H1 (cell line): ENCODE data around the gene UROC1. TPM values are rescaled to one million over a fixed set of nuclear protein-coding genes. Genes with fewer than 3 reads are reported as not detected.

ENCODE experiments used
- CTCF ChIA-PET: fragments of 300-600 bp; sonication (Branson Sonifier 250); formaldehyde crosslinking; loops from one replicate; lab custom pipeline; 2021; ENCODE audit not compliant: partially characterized antibody; lab: Charles Lee
- POLR2A ChIA-PET: fragments of 300-600 bp; sonication (Branson Sonifier 250); formaldehyde crosslinking; loops from one replicate; lab custom pipeline; 2021; ENCODE audit warnings: inconsistent platforms; ENCODE audit not compliant: partially characterized antibody; lab: Charles Lee
- DNase-seq, 2 experiments: peaks; one replicate each; pipeline versions ENCODE4 v3.0.0 to v3.0.0-alpha.2; 2010 to 2022; ENCODE audit warnings: low spot score in 2 of 2, low read depth in 1 of 2, mixed read lengths in 1 of 2
- FAIRE-seq: peaks from 2 replicates; lab custom pipeline; 2011; peaks lifted over from hg19 to GRCh38; lab: Jason Lieb, UNC
- H2AFZ ChIP-seq: 2 replicates; pipeline ENCODE4 v1.8.1; 2012; ENCODE audit warnings: low read length, inconsistent platforms
- H2AK5ac ChIP-seq: 2 replicates; pipeline ENCODE4 v1.6.1; 2013; ENCODE audit warnings: low read depth, low read length
- H2BK120ac ChIP-seq: replicated peaks from 2 replicates; pipeline ENCODE3; 2013; ENCODE audit warnings: low read depth, low read length, inconsistent platforms
- H2BK12ac ChIP-seq: 2 replicates; pipeline ENCODE4 v1.6.1; 2013; ENCODE audit warnings: low read depth, low read length
- H2BK15ac ChIP-seq: 2 replicates; pipeline ENCODE4 v1.6.1; 2013; ENCODE audit warnings: low read length
- H2BK20ac ChIP-seq: 2 replicates; pipeline ENCODE4 v1.6.1; 2013; ENCODE audit warnings: low read length
- H2BK5ac ChIP-seq: 2 replicates; pipeline ENCODE4 v1.6.1; 2013; ENCODE audit warnings: low read depth, low read length
- H3K14ac ChIP-seq: 2 replicates; pipeline ENCODE4 v1.6.1; 2013; ENCODE audit warnings: inconsistent platforms; ENCODE audit not compliant: insufficient read length
- H3K18ac ChIP-seq: 2 replicates; pipeline ENCODE4 v1.6.1; 2013; ENCODE audit warnings: low read length; ENCODE audit errors: extremely low read depth
- H3K23ac ChIP-seq: 2 replicates; pipeline ENCODE4 v1.6.1; 2013; ENCODE audit warnings: inconsistent platforms; ENCODE audit not compliant: insufficient read length
- H3K23me2 ChIP-seq: 2 replicates; pipeline ENCODE4 v1.6.1; 2013; ENCODE audit warnings: low read depth, low read length
- H3K27ac ChIP-seq: 2 replicates; pipeline ENCODE4 v1.6.1; 2011; ENCODE audit warnings: low read depth, low read length, inconsistent platforms
- H3K27me3 ChIP-seq, 4 experiments: replicated peaks in 1 of 4; 1 replicate in 1 of 4; 2 replicates in 3 of 4; pipeline versions ENCODE4 v1.6.1 to v1.8.1; 2011 to 2013; ENCODE audit warnings: low read length in 3 of 4, mild to moderate bottlenecking in 3 of 4, inconsistent platforms in 2 of 4, mixed read lengths in 2 of 4, moderate library complexity in 1 of 4; ENCODE audit not compliant: control insufficient read depth in 3 of 4, insufficient read depth in 3 of 4; ENCODE audit errors: extremely low read depth in 1 of 4
- H3K36me3 ChIP-seq, 4 experiments: 2 replicates each; pipeline versions ENCODE4 v1.6.1 to v1.8.1; 2011 to 2013; ENCODE audit warnings: mild to moderate bottlenecking in 4 of 4, low read length in 3 of 4, moderate library complexity in 2 of 4, control low read depth in 1 of 4, inconsistent platforms in 1 of 4; ENCODE audit not compliant: insufficient read depth in 4 of 4, control insufficient read depth in 2 of 4
- H3K4ac ChIP-seq: replicated peaks from 2 replicates; pipeline ENCODE3; 2013; ENCODE audit warnings: low read length, low read depth, mixed read lengths, inconsistent platforms; ENCODE audit not compliant: insufficient read length
- H3K4me1 ChIP-seq, 4 experiments: replicated peaks in 1 of 4; 1 replicate in 1 of 4; 2 replicates in 3 of 4; pipeline versions ENCODE4 v1.6.1 to v1.8.1; 2011 to 2013; ENCODE audit warnings: low read length in 3 of 4, inconsistent platforms in 2 of 4, mixed read lengths in 1 of 4; ENCODE audit not compliant: insufficient read depth in 4 of 4, control insufficient read depth in 3 of 4
- H3K4me2 ChIP-seq, 2 experiments: 2 replicates each; pipeline versions ENCODE4 v1.6.1 to v1.8.1; 2011 to 2013; ENCODE audit warnings: low read depth in 2 of 2, low read length in 2 of 2, control low read depth in 1 of 2, inconsistent platforms in 1 of 2, mild to moderate bottlenecking in 1 of 2; ENCODE audit not compliant: insufficient read depth in 1 of 2
- H3K4me3 ChIP-seq, 4 experiments: fragments of 200-600, 300-600 bp in 1 of 4; sonication (generic), shearing (Covaris generic), sonication (Bioruptor Twin) in 1 of 4; 2 replicates each; pipeline versions ENCODE4 v1.5.1 to v1.8.1; 2011 to 2016; ENCODE audit warnings: low read length in 4 of 4, low read depth in 3 of 4, control low read depth in 2 of 4, inconsistent platforms in 2 of 4, mild to moderate bottlenecking in 2 of 4, mixed read lengths in 1 of 4, moderate library complexity in 1 of 4; ENCODE audit not compliant: insufficient read depth in 2 of 4; ENCODE audit errors: extremely low read depth in 1 of 4
- H3K56ac ChIP-seq: replicated peaks from 2 replicates; pipeline ENCODE3; 2013; ENCODE audit warnings: low read depth, mild to moderate bottlenecking, mixed read lengths, low read length, inconsistent platforms; ENCODE audit not compliant: insufficient read length
- H3K79me1 ChIP-seq: 2 replicates; pipeline ENCODE4 v1.6.1; 2013; ENCODE audit warnings: low read depth, low read length, control low read depth
- H3K79me2 ChIP-seq, 2 experiments: 2 replicates each; pipeline versions ENCODE4 v1.6.1 to v1.8.1; 2012 to 2013; ENCODE audit warnings: low read length in 2 of 2, mild to moderate bottlenecking in 2 of 2, inconsistent platforms in 1 of 2; ENCODE audit not compliant: insufficient read depth in 2 of 2, control insufficient read depth in 1 of 2
- H3K9ac ChIP-seq, 4 experiments: replicated peaks in 1 of 4; 1 replicate in 1 of 4; 2 replicates in 3 of 4; pipeline versions ENCODE4 v1.6.1 to v1.8.1; 2011 to 2013; ENCODE audit warnings: low read depth in 3 of 4, low read length in 3 of 4, control low read depth in 2 of 4, mild to moderate bottlenecking in 2 of 4, moderate library complexity in 2 of 4, inconsistent platforms in 1 of 4; ENCODE audit errors: extremely low read depth in 1 of 4
- H3K9me3 ChIP-seq, 2 experiments: 2 replicates each; pipeline versions ENCODE4 v1.6.1 to v1.8.1; 2012 to 2013; ENCODE audit warnings: mild to moderate bottlenecking in 2 of 2, moderate library complexity in 2 of 2, control low read depth in 1 of 2, inconsistent platforms in 1 of 2, low read depth in 1 of 2, low read length in 1 of 2, mixed read lengths in 1 of 2; ENCODE audit not compliant: insufficient read depth in 2 of 2
- H4K20me1 ChIP-seq, 2 experiments: replicated peaks in 1 of 2; 2 replicates each; pipeline versions ENCODE3 to v1.8.1; 2011 to 2013; ENCODE audit warnings: inconsistent platforms in 2 of 2, low read length in 2 of 2, mild to moderate bottlenecking in 1 of 2; ENCODE audit not compliant: insufficient read depth in 2 of 2, control insufficient read depth in 1 of 2
- H4K5ac ChIP-seq: 2 replicates; pipeline ENCODE4 v1.6.1; 2013; ENCODE audit warnings: low read length, low read depth, mixed read lengths, inconsistent platforms; ENCODE audit not compliant: insufficient read length
- H4K8ac ChIP-seq: 2 replicates; pipeline ENCODE4 v1.8.0; 2013; ENCODE audit warnings: mild to moderate bottlenecking, moderate library complexity, low read length, inconsistent platforms; ENCODE audit not compliant: insufficient read depth; ENCODE audit errors: extremely low read depth
- H4K91ac ChIP-seq: replicated peaks from 2 replicates; pipeline ENCODE3; 2013; ENCODE audit warnings: low read length, mixed read lengths, inconsistent platforms; ENCODE audit not compliant: insufficient read length
- BCL11A ChIP-seq, 2 experiments: IDR thresholded peaks; one replicate each; pipeline ENCODE4 v1.6.1; 2011; ENCODE audit warnings: low read depth in 2 of 2, low read length in 2 of 2, mild to moderate bottlenecking in 2 of 2
- HDAC6 ChIP-seq: IDR thresholded peaks from one replicate; pipeline ENCODE4 v1.7.1; 2012; ENCODE audit warnings: low read depth, mild to moderate bottlenecking, inconsistent platforms, low read length, moderate library complexity
- SIRT6 ChIP-seq: IDR thresholded peaks from one replicate; pipeline ENCODE4 v1.7.1; 2012; ENCODE audit warnings: low read length, inconsistent platforms
- SUZ12 ChIP-seq: fragments of 200-600 bp; sonication (generic); IDR thresholded peaks from 2 replicates; pipeline ENCODE4 v1.6.1; 2012; ENCODE audit warnings: mild to moderate bottlenecking, inconsistent platforms, low read length, moderate library complexity, mixed read lengths
- ZNF274 ChIP-seq: IDR thresholded peaks from 2 replicates; pipeline ENCODE4 v1.7.0; 2012; ENCODE audit warnings: low read length, borderline replicate concordance; ENCODE audit errors: extremely low read depth
- WGBS, 2 experiments: shearing (Covaris generic) in 1 of 2; methylation state at CpG; one replicate each; pipeline versions ENCODE4 v1.1.6 to v1.1.7; 2013 to 2015; ENCODE audit warnings: low lambda C conversion rate in 2 of 2, mixed read lengths in 2 of 2, inconsistent platforms in 1 of 2, low coverage in 1 of 2, missing lambda C conversion rate in 1 of 2; ENCODE audit not compliant: insufficient replicate concordance in 2 of 2, insufficient coverage in 1 of 2, insufficient read length in 1 of 2; ENCODE audit errors: extremely low coverage in 1 of 2, missing lambda C conversion rate in 1 of 2; 5-methylcytosine and 5-hydroxymethylcytosine counted together
- polyA plus RNA-seq, 7 experiments: library from polyadenylated mRNA; depleted of rRNA in 3 of 7; stranded (reverse) in 5 of 7; unstranded in 2 of 7; fragments of >200 nt in 5 of 7; fragments of 200-250 nt in 2 of 7; gene quantifications; 1 replicate in 5 of 7; 2 replicates in 1 of 7; 4 replicates in 1 of 7; pipeline versions ENCODE4 v1.2.1 to v1.2.3, GENCODE V29; 2011 to 2013; ENCODE audit warnings: missing spikeins in 2 of 7, mixed read lengths in 2 of 7
- total RNA-seq: library from RNA; stranded (reverse); fragmentation: NEBNext Ultra II Directional; extraction: Animal tissue kit (Norgen Biotek cat#: 25700); gene quantifications from 2 replicates; pipeline ENCODE4 v1.2.1, GENCODE V29; 2021
- TF ChIP-seq, protein P1 (sequence below): IDR thresholded peaks from 2 replicates; pipeline ENCODE4 v1.6.1; 2011; ENCODE audit warnings: low read depth, mild to moderate bottlenecking, low read length; ENCODE audit not compliant: insufficient read depth

Gene UROC1
- total and polyA plus RNA-seq, 2 of the 8 experiments (the other 6 are each of a cell fraction or from before 2014, with no cell fraction given) = 0.03 TPM; not detected in 1

DNA sequence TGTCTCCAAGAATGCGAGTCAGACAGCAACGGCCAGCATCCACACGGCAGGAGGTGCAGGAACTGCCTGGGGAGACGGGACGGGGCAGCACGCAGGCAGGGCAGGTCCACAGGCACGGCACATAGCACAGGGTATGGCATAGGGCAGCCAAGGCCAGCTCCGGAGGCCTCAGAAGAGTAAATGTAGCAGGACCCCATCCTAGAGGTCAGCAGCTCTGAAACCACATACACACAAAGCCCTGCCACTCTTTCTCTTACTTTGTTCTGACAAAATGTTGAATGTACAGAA lies 68.7 kb downstream of the UROC1 start:
- no peak for FAIRE-seq
- Histone ChIP-seq H3K56ac (no peak overlapping the region), H2BK15ac (no peak overlapping the region), H2AFZ (no peak overlapping the region), H4K5ac (no peak overlapping the region), H4K8ac (no peak overlapping the region), H3K9me3 (no peaks in the 10 kb centered on the region), H3K9ac (no peak overlapping the region), H3K23ac (no peak overlapping the region), H3K18ac (no peak overlapping the region), H3K4ac (no peak overlapping the region), H3K4me2 (no peak overlapping the region), H3K27me3 (no peaks in the 10 kb centered on the region), H3K79me1 (peaks cover 3% of the 10 kb centered on the region; the same call in 1 of the 2 replicates), H3K4me3 (no peak overlapping the region), H3K36me3 (peaks cover 0 to 12% (median 5%) of the 10 kb centered on the region in 4 experiments; a peak in 6 of 8 replicates), H3K14ac (no peak overlapping the region), H3K23me2 (0 out of 2 replicates have a peak, but pooled peaks cover 2% of the 10 kb centered on the region), H2AK5ac (no peak overlapping the region), H3K27ac (no peak overlapping the region), H2BK20ac (no peak overlapping the region), H2BK12ac (no peak overlapping the region), H4K91ac (no peak overlapping the region), H2BK120ac (no peak overlapping the region), H4K20me1 (peaks cover 3 to 6% of the 10 kb centered on the region in 2 experiments), H3K79me2 (no peaks in the 10 kb centered on the region; a peak in 1 of 4 replicates), H2BK5ac (no peak overlapping the region; the same call in 1 of the 2 replicates), H3K4me1 (peaks cover 0 to 7% (median 0%) of the 10 kb centered on the region in 4 experiments; a peak in 3 of 7 replicates)
- DNase-seq = no peak
- TF ChIP-seq SIRT6 = no peak
- TF ChIP-seq, protein P1, sequence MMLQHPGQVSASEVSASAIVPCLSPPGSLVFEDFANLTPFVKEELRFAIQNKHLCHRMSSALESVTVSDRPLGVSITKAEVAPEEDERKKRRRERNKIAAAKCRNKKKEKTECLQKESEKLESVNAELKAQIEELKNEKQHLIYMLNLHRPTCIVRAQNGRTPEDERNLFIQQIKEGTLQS = no peak
- no peak for TF ChIP-seq HDAC6
- no peak for TF ChIP-seq ZNF274
- no peak for TF ChIP-seq BCL11A (IDR thresholded peaks at IDR 0.05; ENCODE audit: low read depth in 2 of 2, low read length in 2 of 2)
- no peak for TF ChIP-seq SUZ12
- 89% methylated on average over 8 of the region's 8 CpGs; no CpG with 5 or more reads in 1 of the 2 experiments for WGBS, 2 experiments
- ChIA-PET CTCF (interaction anchor here (1.5 kb wide), 1 partner anchor 10 kb away, joined by 5 read pairs; no protein-coding TSS in a partner anchor), POLR2A (interaction anchor here (1.1 to 2.0 kb wide), 2 partner anchors 10 to 24 kb away, joined by 3 to 7 read pairs; no protein-coding TSS in a partner anchor)
